GM19463 (cell line): Measurements from ENCODE around the gene WDR7.

Source experiments
- ATAC-seq: cut with Tn5 transposase; IDR thresholded peaks from one replicate; pipeline ENCODE4 v1.9.1; 2021; ENCODE audit warnings: mild to moderate bottlenecking, moderate library complexity; ENCODE audit not compliant: unreplicated experiment

WDR7 gene

GRCh38 chr18:56982766-56983165 is 331.6 kb downstream of the WDR7 start:
- no peak for ATAC-seq

- no peak for ATAC-seq
Measured at GRCh38 chr18:56983275-56983992, 332.3 kb downstream of the WDR7 start.

GRCh38 chr18:56984731-56985130 is 333.6 kb downstream of the WDR7 start:
- no peak for ATAC-seq

GRCh38 chr18:56986829-56987228 is 335.7 kb downstream of the WDR7 start:
- no peak for ATAC-seq

DNA sequence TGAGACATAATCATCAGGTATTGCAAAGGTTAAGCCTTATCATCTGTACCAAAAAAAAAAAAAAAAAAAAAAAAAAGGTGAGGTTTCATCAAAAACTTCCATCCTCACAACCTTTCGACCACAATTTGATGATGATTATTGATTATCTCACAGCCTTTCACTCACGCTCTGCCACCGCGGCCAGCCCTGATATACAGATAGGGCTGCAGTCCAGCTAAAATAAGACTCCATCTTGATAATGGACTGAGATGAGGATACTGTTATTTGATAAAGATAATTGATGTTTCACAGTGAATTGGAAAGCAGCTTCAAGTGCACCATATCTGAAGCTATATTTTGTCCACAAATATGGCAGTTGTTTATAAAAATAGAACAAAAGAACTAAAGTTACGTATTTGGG is 336.1 kb downstream of the WDR7 start:
- ATAC-seq = no peak

DNA sequence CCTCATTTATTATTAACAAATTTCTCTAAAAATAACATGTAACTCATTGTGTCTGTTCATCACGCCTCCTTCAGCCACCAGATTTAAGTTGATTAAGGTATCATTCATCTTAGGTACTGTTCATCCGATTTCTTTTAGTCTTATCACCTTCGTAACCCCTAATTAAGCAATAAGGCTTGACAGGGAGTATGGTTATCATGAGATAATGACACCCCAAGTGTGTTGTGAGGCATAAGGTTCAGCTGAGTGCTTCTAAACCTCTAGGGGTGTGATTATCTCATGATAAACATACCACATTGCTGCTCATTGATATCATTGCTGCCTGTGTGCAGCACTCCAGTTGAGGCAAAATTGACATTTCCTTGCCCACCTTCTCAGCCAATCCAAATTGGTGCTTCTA is 336.9 kb downstream of the WDR7 start:
- ATAC-seq = no peak

GRCh38 chr18:56990678-56991077 is 339.5 kb downstream of the WDR7 start:
- no peak for ATAC-seq

DNA sequence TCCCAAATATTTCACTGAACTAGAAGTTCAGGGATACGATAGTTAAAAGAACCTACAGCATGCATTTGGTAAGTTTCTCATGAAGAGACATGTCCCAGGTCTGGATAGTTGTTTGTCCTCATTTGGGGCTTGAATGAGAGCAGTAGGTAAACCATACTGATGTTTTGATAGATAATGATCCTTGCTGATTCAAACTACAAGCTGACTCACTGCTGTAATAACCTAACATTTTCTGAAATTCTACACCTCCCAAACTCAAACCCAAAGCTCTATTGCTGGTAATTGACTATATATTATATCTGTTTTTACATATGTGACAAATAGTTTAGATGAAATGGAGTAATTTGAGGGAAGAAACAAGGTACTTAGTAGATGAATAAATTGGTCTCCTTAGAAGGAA is 341.6 kb downstream of the WDR7 start:
- no peak for ATAC-seq

GRCh38 chr18:56995579-56996188 is 344.5 kb downstream of the WDR7 start:
- ATAC-seq = no peak

DNA sequence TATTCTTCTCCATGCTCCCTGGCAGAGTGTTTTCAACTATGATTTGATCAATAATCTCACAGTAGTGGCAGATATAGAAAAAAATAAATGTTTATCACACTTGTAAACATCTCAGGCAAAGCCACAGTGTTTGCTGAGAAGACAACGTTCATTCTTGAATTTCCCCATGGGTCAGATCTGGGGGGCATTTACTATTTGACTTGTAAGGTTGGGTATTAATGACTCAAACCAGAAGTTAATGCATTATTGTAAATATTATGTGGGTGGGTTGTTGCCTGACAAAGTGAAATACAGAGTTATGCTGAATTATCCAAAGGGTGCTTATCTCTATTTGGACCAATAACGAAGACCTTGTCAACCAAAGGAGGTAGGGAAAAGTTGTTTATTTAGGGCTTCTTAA is 346.0 kb downstream of the WDR7 start:
- no peak for ATAC-seq

DNA sequence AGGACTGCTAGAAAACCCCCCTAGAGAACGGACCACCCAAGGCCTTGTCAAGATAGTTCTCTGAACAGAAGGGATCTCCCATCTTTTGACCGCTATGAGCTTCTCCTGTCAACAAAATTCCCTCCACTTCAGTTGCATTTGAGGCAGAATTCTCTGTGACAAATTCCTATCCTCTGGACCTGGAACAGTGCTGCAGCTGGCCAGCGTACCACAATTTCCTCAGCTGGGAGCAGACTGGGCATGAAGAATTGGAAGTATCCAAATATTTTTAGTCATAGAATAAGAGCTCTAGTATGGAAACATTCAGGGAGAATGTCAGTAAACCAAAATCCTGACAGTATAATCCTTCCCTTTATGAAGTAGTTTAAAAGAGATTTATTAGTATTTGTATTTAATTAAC is 348.7 kb downstream of the WDR7 start:
- ATAC-seq = no peak

DNA sequence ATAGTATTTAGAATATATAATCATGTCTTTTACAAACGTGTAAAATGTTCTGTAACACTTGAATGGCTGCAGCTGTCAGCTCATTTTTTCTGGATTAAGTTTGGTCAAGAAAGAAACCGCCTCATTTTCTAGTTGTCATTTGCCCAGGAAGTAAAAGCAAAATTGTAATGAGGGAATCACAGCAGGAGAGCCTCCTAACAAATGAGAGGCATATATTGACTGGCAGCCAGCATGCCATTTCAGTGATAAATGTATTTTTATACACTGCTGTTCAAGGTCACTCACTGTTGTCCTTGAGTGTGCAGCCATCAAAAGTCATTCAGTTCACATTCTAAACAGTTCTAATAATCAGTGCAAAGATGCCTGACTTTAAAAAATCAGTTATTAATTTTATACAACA is 351.5 kb downstream of the WDR7 start:
- no peak for ATAC-seq

DNA sequence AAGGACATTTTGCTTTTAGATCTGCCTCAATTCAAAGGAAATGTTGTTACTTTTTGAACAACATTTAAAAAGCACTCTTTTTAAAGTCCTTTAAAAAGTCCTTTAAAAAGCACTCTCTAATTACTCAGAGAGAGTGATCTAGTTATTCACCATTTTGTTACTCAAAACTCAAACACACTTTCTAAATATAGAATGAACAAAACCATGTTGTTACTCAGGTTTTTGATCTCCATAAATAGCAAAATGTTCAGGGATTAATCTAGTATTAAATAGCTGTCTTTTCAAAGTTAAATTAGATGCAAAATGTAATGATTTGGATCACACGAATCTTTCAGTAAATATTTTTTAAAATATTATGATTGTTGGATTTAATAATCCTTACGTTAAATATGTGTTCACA is 352.2 kb downstream of the WDR7 start:
- no peak for ATAC-seq

GRCh38 chr18:57004366-57005121 is 353.4 kb downstream of the WDR7 start:
- ATAC-seq = peak; percentile 97

DNA sequence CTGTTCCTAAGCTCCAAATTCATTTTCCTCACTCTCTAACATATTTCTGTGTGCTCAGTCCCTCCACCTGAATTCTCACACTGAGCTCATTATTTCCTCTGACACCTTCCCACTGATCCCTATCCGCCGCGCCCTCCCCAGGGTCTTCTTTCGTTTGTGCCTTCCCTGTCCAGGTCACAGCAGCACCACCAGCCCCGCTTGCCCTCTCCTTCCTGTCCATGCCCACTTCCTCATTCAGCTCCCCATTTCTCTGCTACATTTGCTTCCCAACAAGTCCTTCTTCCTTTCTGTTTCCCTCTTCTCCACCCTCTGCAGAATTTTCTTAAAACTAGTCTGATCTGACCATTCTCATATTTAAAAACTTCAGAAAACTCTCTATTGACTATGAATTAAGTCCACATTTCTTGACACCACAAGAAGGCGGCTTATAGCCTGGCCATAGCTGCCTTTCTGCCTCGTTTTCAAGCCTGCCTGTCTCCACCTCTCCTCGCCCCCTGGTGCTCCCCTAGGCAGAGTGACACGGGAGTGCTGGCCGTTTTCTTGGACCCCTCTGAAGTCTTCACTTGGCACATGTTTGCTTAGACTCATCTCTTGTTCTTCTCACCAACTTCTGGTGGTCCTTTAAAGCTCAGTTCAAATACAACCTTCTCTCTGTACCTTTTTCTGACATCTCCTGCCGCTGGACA is 357.0 kb downstream of the WDR7 start:
- no peak for ATAC-seq

GRCh38 chr18:57009844-57010243 is 358.7 kb downstream of the WDR7 start:
- no peak for ATAC-seq

DNA sequence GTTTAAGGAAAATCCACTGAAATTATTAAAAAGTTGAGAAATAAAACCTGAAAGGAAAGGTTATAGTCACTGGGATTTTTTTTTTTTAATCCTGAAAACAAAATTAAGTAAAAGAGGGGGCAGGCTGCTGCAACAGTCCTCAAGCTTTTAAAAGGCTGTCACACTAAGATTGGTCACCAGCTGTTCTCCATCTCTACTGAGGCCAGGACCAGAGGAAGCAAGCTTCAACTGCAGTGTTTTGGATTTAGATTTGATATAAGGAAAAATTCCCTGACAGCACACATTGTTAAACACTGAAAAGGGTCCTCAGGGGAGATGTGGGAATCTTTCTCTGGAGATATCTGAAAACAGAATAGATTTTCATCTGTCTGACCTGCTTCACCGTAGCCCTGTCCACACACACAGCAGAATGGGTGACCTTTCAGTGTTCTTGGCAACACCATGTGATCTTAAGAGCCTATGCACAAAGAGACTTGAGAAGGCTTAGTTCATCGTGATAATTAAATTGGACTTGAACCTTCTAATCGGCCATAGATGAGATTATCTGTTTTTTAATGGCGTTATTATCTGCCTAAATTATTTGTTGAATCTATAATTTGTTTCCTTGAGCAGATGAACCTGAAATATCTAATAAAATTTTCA is 363.7 kb downstream of the WDR7 start:
- no peak for ATAC-seq

GRCh38 chr18:57015451-57015850 is 364.3 kb downstream of the WDR7 start:
- no peak for ATAC-seq

GRCh38 chr18:57018845-57019244 is 367.7 kb downstream of the WDR7 start:
- ATAC-seq = no peak

GRCh38 chr18:57022716-57023115 is 371.6 kb downstream of the WDR7 start:
- ATAC-seq = no peak

DNA sequence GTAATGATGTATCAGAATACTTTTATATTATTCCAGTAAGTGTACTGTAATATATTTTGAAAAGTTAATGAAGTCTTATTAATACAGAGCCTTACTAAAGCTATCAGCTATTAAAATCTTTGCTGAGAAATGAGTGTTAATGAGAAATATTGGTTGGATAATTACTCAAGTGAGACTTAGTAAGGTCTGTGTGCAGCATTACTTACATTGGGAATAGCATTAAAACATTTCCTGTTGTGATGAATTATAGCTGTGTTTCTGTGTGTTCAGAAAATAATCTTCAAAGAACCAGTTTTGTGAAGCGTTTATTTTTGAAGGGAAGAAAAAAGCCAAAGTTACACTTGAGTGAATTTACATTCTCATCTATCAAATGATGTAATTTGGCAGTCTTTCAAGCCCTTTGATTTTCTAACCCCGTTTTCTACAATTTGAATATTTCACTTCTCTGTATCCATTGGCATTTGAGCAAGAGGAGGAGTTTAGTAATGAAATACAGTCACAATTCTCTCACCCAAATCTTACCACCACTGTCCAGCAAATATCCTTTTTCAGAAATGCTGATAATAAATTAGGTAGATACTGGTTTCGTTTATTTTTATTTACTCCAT is 372.2 kb downstream of the WDR7 start:
- no peak for ATAC-seq
